Thyroid gland (tissue), 4 donors: ENCODE data around the gene HELZ. TPM values are rescaled to one million over a fixed set of nuclear protein-coding genes. Genes with fewer than 3 reads are reported as not detected.

Experiments used
- DNase-seq, 2 donors: peaks; one replicate each; pipeline ENCODE4 v3.0.0-alpha.2; 2019
- H3K27ac ChIP-seq, 3 donors: fragments of 200-600 bp; sonication (generic); 1 replicate in 2 of 3; 2 replicates in 1 of 3; pipeline ENCODE4 v1.5.1; 2016 to 2019; ENCODE audit warnings: mild to moderate bottlenecking in 1 of 3, moderate library complexity in 1 of 3
- H3K27me3 ChIP-seq: fragments of 200-600 bp; sonication (generic); one replicate; pipeline ENCODE4 v1.5.1; 2019
- H3K36me3 ChIP-seq, 2 donors: fragments of 200-600 bp; sonication (generic); one replicate each; pipeline ENCODE4 v1.5.1; 2016 to 2019
- H3K4me1 ChIP-seq, 2 donors: fragments of 200-600 bp; sonication (generic); one replicate each; pipeline ENCODE4 v1.5.1; 2017 to 2019
- H3K4me3 ChIP-seq, 3 donors: fragments of 200-600 bp; sonication (generic); replicated peaks in 1 of 3; 1 replicate in 2 of 3; 2 replicates in 1 of 3; pipeline ENCODE4 v1.5.1; 2016; ENCODE audit warnings: mild to moderate bottlenecking in 1 of 3
- H3K9me3 ChIP-seq: fragments of 200-600 bp; sonication (generic); one replicate; pipeline ENCODE4 v1.5.1; 2017
- POLR2A ChIP-seq, 2 donors: fragments of 450-650 bp; IDR thresholded peaks; one replicate each; pipeline ENCODE4 v1.6.1; 2017; ENCODE audit warnings: antibody characterized with exemption in 2 of 2, mild to moderate bottlenecking in 2 of 2, moderate library complexity in 1 of 2
- WGBS, 2 donors: methylation state at CpG; one replicate each; pipeline ENCODE4 v1.1.5; 2017; 5-methylcytosine and 5-hydroxymethylcytosine counted together
- intact Hi-C: fragments of 100-400 bp; cut with DNase I; formaldehyde crosslinking; loops from one replicate; pipeline ENCODE4 v1.15.1; 2023
- total RNA-seq, 4 donors: library from RNA; depleted of rRNA; stranded (reverse); fragments of >200 nt; gene quantifications; one replicate each; pipeline ENCODE4 v1.2.3, GENCODE V29; 2016
- TF ChIP-seq, protein P1 (sequence below), 6 experiments: fragments of 200-600 bp in 3 of 6; fragments of 450-650 bp in 3 of 6; sonication (generic) in 3 of 6; IDR thresholded peaks; one replicate each; pipeline ENCODE4 v1.5.1; 2016 to 2019; ENCODE audit warnings: antibody characterized with exemption in 6 of 6, mild to moderate bottlenecking in 2 of 6, inconsistent platforms in 1 of 6, moderate library complexity in 1 of 6

HELZ gene
- total RNA-seq, 4 donors from 2014 or later = 63.4 to 134 (median 88.2) TPM

DNA sequence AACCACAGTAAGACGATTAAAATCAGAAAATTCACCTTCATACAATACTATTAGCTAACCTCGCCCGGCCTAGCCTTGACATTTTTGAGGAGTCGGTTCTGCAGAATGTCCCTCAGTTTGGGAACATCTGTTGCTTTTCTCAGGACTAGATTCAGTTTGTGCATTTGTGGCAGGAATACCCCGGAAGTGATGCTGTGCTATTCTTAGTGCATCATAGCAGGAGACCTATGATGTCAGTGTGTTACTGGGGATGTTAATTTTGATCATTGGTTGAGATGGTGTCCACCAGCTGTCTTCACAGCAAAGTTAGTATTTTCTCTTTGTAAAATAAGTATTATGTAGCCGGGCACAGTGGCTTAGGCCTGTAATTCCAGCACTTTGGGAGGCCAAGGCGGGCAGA is 21.5 kb upstream of the HELZ start:
- 96% methylated on average over 7 of the region's 7 CpGs for WGBS, 2 donors
- intact Hi-C loops = no loop called here
- Histone ChIP-seq H3K4me1 (no peaks in the 10 kb centered on the region), H3K36me3 (no peaks in the 10 kb centered on the region), H3K27me3 (no peaks in the 10 kb centered on the region), H3K9me3 (no peaks in the 10 kb centered on the region), H3K27ac (no peak overlapping the region), H3K4me3 (no peak overlapping the region)
- TF ChIP-seq, protein P1, sequence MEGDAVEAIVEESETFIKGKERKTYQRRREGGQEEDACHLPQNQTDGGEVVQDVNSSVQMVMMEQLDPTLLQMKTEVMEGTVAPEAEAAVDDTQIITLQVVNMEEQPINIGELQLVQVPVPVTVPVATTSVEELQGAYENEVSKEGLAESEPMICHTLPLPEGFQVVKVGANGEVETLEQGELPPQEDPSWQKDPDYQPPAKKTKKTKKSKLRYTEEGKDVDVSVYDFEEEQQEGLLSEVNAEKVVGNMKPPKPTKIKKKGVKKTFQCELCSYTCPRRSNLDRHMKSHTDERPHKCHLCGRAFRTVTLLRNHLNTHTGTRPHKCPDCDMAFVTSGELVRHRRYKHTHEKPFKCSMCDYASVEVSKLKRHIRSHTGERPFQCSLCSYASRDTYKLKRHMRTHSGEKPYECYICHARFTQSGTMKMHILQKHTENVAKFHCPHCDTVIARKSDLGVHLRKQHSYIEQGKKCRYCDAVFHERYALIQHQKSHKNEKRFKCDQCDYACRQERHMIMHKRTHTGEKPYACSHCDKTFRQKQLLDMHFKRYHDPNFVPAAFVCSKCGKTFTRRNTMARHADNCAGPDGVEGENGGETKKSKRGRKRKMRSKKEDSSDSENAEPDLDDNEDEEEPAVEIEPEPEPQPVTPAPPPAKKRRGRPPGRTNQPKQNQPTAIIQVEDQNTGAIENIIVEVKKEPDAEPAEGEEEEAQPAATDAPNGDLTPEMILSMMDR (IDR thresholded peaks at IDR 0.05) = no peak
- no peak for TF ChIP-seq POLR2A (IDR thresholded peaks at IDR 0.05)
- no peak for DNase-seq

DNA sequence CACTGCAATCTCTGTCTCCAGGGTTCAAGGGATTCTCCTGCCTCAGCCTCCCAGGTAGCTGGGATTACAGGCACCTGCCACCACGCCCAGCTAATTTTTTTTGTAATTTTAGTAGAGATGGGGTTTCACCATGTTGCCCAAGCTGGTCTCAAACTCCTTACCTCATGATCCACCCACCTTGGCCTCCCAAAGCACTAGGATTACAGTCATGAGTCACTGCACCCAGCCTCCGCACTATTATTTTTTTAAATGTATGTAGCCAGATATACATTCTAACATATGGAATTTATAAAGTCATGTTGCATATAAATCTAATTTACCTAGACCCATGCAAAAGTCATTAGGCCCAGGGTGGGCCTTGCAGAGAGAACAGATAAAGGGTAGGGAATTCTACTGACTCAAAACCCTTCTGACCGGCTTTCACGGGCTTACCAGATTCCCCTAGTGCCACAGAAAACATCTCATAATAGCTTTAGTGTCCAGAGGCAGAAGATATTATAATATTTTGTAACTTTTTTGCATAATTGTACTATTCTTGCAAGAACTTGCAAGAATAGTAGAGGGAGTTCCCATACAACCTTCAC is 20.5 kb upstream of the HELZ start:
- intact Hi-C loops = no loop called here
- Histone ChIP-seq H3K9me3 (no peaks in the 10 kb centered on the region), H3K27me3 (no peaks in the 10 kb centered on the region), H3K27ac (no peak overlapping the region), H3K4me1 (peaks cover 2 to 4% of the 10 kb centered on the region in 2 donors), H3K36me3 (no peaks in the 10 kb centered on the region), H3K4me3 (no peak overlapping the region)
- TF ChIP-seq, protein P1 (IDR thresholded peaks at IDR 0.05) = no peak
- no peak for TF ChIP-seq POLR2A (IDR thresholded peaks at IDR 0.05)
- 92 to 95% methylated on average over 4 of the region's 4 CpGs for WGBS, 2 donors
- DNase-seq = no peak

DNA sequence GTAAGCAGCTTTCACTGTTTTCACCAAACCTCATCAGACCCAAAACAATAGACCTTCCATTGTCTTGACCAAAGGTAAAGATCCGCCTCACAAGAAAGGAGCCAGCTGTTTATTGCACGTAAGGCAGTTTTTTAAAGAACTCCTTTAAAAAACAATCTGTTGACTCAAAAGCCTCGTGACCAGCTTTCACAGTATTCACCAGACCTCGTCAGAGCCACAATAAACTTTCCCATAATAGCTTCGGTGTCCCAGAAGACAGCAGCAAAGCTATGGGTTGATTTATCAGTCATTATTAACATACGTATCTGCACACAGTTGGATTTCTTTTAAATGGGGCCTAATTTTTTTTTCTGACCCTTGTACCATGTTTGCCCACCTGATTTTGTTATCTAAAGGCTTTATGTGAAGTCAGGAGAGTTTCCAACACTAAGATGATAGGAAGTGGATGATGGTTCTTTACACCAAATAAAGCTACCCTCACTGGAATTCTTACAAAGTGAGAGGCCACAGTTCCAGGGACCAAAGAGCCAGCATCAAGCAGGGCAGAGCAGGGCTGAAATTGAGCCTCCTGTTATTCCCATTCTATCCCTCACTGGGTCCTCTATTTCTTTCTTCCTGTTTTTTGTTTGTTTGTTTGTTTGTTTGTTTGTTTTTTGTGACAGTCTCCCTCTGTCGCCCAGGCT is 17.6 kb upstream of the HELZ start:
- TF ChIP-seq, protein P1 (IDR thresholded peaks at IDR 0.05) = no peak
- TF ChIP-seq POLR2A (IDR thresholded peaks at IDR 0.05) = no peak
- Histone ChIP-seq H3K36me3 (no peaks in the 10 kb centered on the region), H3K9me3 (no peaks in the 10 kb centered on the region), H3K4me3 (no peak overlapping the region), H3K27me3 (no peaks in the 10 kb centered on the region), H3K4me1 (peaks cover 14 to 18% of the 10 kb centered on the region in 2 donors), H3K27ac (peak overlapping the region in 2 of 3 donors; percentile 28 to 41)
- WGBS, 2 donors = 78 to 80% methylated on average over 7 of the region's 7 CpGs
- intact Hi-C loops = no loop called here
- no peak for DNase-seq

DNA sequence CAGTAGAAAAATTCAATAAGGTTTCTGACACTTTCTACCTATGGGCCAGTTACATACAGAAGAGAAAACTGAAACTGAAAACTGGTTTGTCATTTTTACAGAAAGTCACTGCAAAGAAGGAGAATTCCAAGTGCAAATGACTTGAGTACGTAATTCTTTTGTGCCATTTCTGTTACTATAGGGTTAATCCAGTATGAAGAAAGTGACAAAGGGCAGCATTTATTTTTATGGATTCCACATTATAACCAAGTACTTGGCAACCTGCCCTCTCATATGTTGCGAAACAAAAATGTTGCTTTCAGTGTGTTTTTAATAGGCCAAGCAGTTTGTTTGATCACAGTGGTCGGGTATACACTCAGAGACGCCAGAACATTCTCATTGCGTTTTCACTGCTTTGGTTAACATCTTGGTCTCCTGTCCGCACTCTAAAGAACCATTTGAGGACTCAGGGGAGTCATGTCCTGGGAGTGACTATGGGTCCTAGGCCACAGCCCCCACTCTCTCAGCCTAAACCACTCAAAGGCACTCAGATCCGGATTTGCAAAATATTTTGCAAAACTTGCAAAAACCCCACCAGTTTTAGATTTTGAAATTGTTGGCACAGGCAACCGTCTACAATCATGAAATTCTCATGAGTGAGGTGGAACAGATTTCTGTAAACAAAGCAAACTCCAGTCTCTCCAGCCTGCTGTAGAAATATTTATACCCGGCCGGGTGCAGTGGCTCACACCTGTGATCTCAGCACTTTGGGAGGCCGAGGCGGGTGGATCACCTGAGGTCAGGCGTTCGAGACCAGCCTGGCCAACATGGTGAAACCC is 15.4 kb upstream of the HELZ start:
- H3K27ac ChIP-seq = peak overlapping the region; percentile 36 to 93 (median 75)
- no peaks in the 10 kb centered on the region for H3K36me3 ChIP-seq
- H3K4me1 ChIP-seq = peaks cover 14 to 18% of the 10 kb centered on the region in 2 donors
- intact Hi-C loops = no loop called here
- 14 to 23% methylated on average over 14 of the region's 14 CpGs for WGBS, 2 donors
- H3K27me3 ChIP-seq = no peaks in the 10 kb centered on the region
- DNase-seq = peak; percentile 74 to 76
- TF ChIP-seq POLR2A (IDR thresholded peaks at IDR 0.05) = peak in 1 of 2 donors; percentile 42
- TF ChIP-seq, protein P1 (IDR thresholded peaks at IDR 0.05) = no peak
- H3K9me3 ChIP-seq = no peaks in the 10 kb centered on the region
- no peak overlapping the region for H3K4me3 ChIP-seq
